RWPE2 (cell line): ENCODE measurements around the gene STK32C.
"Not testable (repeated sequence)": the region's sequence is repeated elsewhere in the genome, so short reads cannot be mapped to it uniquely, and the experiment has no call there.

Experiments used
- ATAC-seq: fragments of 200-7000 bp; cut with Tn5 transposase; 3 replicates; pipeline ENCODE4 v1.9.1; 2021; ENCODE audit warnings: low read depth
- DNase-seq: peaks from one replicate; pipeline ENCODE4 v3.0.0-alpha.2; 2020; ENCODE audit warnings: low spot score
- H3K27ac ChIP-seq: fragments of 450-650 bp; 2 replicates; pipeline ENCODE4 v1.5.1; 2017; ENCODE audit warnings: mild to moderate bottlenecking; ENCODE audit not compliant: poor library complexity, severe bottlenecking
- H3K27me3 ChIP-seq: fragments of 250-450 bp; sonication (Bioruptor Pico); 2 replicates; pipeline ENCODE4 v1.5.1; 2021; ENCODE audit warnings: mild to moderate bottlenecking, moderate library complexity; ENCODE audit not compliant: insufficient read depth, poor library complexity, severe bottlenecking
- H3K36me3 ChIP-seq: fragments of 250-450 bp; sonication (Bioruptor Pico); 2 replicates; pipeline ENCODE4 v1.5.1; 2020; ENCODE audit warnings: low read depth, mild to moderate bottlenecking, moderate library complexity
- H3K4me1 ChIP-seq: fragments of 250-450 bp; sonication (Bioruptor Pico); 2 replicates; pipeline ENCODE4 v1.5.1; 2021; ENCODE audit warnings: mild to moderate bottlenecking, moderate library complexity; ENCODE audit not compliant: insufficient read depth, poor library complexity, severe bottlenecking
- H3K4me3 ChIP-seq: fragments of 250-450 bp; sonication (Bioruptor Pico); 2 replicates; pipeline ENCODE4 v1.5.1; 2021; ENCODE audit warnings: mild to moderate bottlenecking, moderate library complexity; ENCODE audit not compliant: severe bottlenecking
- H3K9me3 ChIP-seq: fragments of 250-450 bp; sonication (Bioruptor Pico); 2 replicates; pipeline ENCODE4 v1.5.1; 2021; ENCODE audit warnings: mild to moderate bottlenecking, moderate library complexity; ENCODE audit not compliant: severe bottlenecking
- TF ChIP-seq, protein P1 (sequence below): fragments of 450-650 bp; IDR thresholded peaks from one replicate; pipeline ENCODE4 v1.5.1; 2017; ENCODE audit warnings: mild to moderate bottlenecking, moderate library complexity; ENCODE audit not compliant: poor library complexity, severe bottlenecking

STK32C gene

DNA sequence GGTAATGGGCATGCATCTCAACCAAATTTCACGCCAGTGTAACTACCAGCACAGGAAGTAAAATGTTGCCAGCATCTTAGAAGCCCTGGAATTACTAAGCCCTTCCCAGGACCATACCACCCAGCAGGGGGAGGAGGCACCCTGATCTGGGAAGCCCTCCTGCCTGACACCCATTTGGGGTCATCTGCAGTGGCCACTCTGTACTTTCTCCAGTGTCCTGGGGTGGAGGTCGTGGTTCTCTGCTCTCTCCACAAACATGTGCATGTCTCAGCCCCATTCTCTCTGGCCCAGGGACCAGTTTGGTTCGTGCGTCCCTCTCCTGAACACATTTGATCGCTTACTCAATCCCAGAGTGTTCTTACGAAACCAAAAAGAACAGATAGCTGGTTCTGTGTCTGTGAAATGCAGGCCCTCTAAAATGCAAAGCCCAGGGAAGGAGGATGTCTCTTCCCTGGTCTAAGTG lies 14.9 kb upstream of the STK32C start:
- H3K27ac ChIP-seq = peak overlapping the region; percentile 39
- H3K27me3 ChIP-seq = no peaks in the 10 kb centered on the region
- peaks cover 26% of the 10 kb centered on the region for H3K4me1 ChIP-seq
- TF ChIP-seq, protein P1, sequence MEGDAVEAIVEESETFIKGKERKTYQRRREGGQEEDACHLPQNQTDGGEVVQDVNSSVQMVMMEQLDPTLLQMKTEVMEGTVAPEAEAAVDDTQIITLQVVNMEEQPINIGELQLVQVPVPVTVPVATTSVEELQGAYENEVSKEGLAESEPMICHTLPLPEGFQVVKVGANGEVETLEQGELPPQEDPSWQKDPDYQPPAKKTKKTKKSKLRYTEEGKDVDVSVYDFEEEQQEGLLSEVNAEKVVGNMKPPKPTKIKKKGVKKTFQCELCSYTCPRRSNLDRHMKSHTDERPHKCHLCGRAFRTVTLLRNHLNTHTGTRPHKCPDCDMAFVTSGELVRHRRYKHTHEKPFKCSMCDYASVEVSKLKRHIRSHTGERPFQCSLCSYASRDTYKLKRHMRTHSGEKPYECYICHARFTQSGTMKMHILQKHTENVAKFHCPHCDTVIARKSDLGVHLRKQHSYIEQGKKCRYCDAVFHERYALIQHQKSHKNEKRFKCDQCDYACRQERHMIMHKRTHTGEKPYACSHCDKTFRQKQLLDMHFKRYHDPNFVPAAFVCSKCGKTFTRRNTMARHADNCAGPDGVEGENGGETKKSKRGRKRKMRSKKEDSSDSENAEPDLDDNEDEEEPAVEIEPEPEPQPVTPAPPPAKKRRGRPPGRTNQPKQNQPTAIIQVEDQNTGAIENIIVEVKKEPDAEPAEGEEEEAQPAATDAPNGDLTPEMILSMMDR = no peak
- H3K4me3 ChIP-seq = no peak overlapping the region
- no peaks in the 10 kb centered on the region for H3K9me3 ChIP-seq
- no peaks in the 10 kb centered on the region for H3K36me3 ChIP-seq
- DNase-seq = no peak
- peak; percentile 66 for ATAC-seq

DNA sequence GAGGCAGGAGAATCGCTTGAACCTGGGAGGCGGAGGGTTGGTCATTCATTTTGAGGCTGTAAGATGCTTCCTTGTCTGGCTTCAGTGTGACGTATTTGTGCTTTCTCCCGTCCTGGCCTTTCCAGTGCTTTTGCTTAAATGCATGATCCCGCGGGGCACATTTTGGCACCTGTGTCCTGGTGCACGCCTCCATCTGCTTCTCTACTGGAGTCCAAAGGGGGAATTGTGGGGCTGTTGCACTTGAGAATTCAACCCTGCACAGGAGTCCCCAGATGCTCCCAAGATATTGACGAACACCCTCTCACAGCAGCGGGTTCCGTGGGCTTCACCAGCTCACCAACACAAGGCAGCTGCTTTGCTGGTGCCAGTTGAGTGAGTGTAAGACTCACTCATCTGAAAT lies 14.0 kb upstream of the STK32C start:
- no peak for ATAC-seq

DNA sequence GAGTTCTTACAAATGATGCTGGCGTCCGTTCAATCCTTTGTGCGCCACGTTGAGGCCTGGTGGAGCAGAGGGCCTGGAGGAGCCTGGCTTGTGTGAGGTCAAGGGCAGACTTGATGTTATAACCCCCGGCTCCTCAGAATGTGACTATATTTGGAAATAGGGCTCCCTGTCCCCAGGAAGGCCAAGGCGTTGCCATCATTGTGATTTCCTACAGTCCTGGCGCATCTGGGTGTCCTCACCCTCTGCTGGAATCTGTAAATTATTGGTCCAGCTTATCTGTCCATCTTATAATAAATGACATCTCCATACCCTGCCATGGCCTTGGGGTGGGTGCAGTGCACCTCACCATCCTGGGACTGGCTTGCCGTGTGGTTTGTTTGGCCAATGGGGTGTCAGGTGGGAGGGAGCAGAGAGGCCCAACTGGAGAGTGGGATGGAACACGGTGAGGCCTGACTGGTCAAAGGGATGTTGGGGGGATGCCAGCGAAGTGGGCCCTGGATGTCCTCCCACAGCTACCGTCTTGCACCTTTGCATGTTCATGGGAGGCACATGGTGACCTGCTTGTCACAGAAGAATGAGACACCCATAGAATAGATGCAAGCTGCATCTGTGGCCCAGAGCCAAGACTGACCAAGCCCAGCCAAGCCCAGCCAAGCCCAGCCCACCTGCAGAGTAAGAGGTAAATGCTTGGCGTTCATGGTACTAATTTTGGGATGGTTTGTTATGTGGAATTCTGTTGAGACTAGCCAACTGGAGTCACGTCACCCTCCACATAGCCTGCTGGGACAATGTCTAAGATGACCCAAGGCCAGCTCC lies 13.1 kb upstream of the STK32C start:
- ATAC-seq (no peak), DNase-seq (no peak)
- Histone ChIP-seq H3K36me3 (no peaks in the 10 kb centered on the region), H3K4me1 (peaks cover 26% of the 10 kb centered on the region), H3K4me3 (no peak overlapping the region), H3K9me3 (no peaks in the 10 kb centered on the region), H3K27me3 (no peaks in the 10 kb centered on the region), H3K27ac (peak overlapping the region; percentile 43)
- TF ChIP-seq, protein P1 = no peak

More for the DNA sequence above, 14.0 kb upstream of the STK32C start:
- Histone ChIP-seq H3K36me3 (no peaks in the 10 kb centered on the region), H3K9me3 (no peaks in the 10 kb centered on the region), H3K27me3 (no peaks in the 10 kb centered on the region), H3K27ac (no peak overlapping the region), H3K4me3 (no peak overlapping the region), H3K4me1 (peaks cover 26% of the 10 kb centered on the region)
- DNase-seq = no peak
- TF ChIP-seq, protein P1 = no peak

DNA sequence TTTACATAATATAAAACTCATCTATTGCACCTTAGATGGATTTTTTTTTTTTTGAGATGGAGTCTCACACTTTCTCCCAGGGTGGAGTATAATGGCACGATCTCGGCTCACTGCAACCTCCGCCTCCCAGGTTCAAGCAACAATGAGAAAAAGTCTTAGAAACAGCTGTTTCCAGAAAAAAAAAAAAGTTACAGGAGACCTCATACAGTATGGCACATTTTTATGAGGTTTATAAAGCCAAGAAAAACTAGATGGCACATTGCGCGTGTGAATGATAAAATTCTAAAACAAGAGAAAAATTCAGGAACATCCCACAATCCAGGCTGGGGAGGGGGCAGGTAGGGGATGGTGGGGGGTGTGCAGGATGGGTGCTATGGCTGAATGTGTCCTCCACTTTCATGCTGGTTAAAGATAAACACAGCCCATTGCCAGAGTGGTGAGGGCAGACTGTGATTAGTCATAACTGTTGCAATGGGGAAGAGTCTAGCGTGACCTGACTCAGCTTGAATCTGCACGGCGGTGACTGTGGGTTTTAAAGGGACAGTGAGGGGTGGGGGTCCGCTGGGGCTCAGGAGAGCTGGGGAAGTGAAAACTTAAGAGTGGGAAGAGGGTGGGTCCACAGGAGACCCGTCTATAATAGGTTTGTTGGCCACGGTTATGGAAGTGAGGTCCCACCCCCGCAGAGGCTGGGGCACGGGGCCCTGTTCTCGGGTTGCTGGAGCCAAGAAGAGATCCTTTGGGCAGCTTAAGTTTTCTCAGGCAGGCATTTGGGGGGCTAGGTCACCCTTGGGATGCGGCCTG lies 12.3 kb upstream of the STK32C start:
- ATAC-seq = peak; percentile 96
- Histone ChIP-seq H3K36me3 (no peaks in the 10 kb centered on the region), H3K9me3 (no peaks in the 10 kb centered on the region), H3K4me3 (no peak overlapping the region), H3K27ac (peak overlapping the region; percentile 43), H3K27me3 (no peaks in the 10 kb centered on the region), H3K4me1 (peaks cover 26% of the 10 kb centered on the region)
- TF ChIP-seq, protein P1 = no peak
- no peak for DNase-seq

DNA sequence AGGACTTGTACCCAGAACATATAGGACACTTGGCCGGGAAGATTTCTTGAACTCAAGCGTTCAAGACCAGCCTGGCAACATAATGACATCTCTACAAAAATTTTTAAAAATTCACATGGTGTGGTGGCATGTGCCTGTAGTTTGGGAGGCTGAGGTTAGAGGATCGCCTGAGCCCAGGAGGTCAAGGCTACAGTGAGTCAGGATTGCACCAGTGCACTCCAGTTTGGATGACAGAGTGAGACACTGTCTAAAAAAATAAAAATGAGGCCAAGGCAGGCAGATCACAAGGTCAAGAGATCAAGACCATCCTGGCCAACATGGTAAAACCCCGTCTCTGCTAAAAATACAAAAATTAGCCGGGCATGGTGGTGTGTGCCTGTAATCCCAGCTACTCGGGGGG lies 9.7 kb upstream of the STK32C start:
- not testable (repeated sequence) for H3K9me3 ChIP-seq, DNase-seq, ATAC-seq, H3K36me3 ChIP-seq, H3K4me3 ChIP-seq, H3K27me3 ChIP-seq, H3K27ac ChIP-seq
- H3K4me1 ChIP-seq = peaks cover 20% of the 10 kb centered on the region
